ENCODE measurements around the gene FBXW9. TPM values are rescaled to one million over a fixed set of nuclear protein-coding genes. Genes with fewer than 3 reads are reported as not detected.
"Not testable (repeated sequence)": the region's sequence is repeated elsewhere in the genome, so short reads cannot be mapped to it uniquely, and the experiment has no call there.

Gene FBXW9
- total RNA-seq, 2 donors from 2014 or later = 4.7 to 9.9 TPM

- Mint-ChIP-seq H3K27me3 (no peaks in the 10 kb centered on the region), H3K36me3 (ENCODE audit: low read depth) (peaks cover 98% of the 10 kb centered on the region), H3K27ac (peak overlapping the region; percentile 90), H3K4me1 (no peaks in the 10 kb centered on the region), H3K4me3 (peak overlapping the region; percentile 92), H3K9me3 (no peaks in the 10 kb centered on the region)
- peak; percentile 25 for ATAC-seq (replicated peaks)
Measured at GRCh38 chr19:12665281-12665573, 31.2 kb downstream of the FBXW9 start.

DNA sequence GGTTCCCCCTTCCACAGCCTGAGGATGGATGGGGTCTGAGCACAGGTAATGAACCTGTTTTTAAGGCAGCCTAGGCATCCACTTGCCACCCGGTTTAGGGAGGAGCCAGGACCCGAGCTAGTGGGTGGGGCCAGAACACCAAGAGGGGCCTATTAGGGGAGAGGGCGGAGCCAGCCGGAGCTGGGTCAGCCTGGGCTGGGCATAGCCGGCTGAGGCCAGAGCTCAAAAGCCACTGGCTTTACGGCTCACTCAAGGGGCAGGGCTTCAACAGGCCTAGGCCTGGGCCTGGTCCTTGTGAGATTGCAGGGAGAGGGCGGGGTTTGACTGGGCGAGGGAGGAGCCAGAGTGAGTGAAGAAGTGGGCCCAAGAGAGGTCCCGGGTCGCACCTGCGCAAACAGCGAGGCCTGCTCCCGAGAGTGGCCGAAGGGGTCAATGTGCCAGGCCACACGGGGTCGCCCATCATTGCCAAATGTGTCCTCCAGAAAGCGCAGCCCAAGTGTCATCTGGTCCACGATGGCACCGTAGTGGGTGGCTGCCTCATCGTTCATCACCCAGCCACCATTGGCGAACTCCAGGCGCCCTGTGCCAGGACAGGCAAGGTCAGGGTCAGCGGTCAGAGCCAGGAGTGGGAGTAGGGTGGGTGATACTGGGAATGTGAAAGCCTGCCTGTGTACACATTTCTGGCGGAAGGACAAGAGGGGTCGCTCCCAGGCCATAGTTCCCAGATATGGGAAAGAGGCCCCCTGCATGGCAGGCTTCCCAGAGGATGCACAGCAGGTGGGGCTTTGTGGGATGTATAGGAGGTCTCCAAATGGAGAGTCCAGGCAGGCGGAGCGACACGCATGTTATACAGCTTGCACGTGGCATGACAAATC is 31.8 kb downstream of the FBXW9 start:
- H3K4me3 Mint-ChIP-seq = peak overlapping the region; percentile 92
- peak overlapping the region; percentile 90 for H3K27ac Mint-ChIP-seq
- peaks cover 98% of the 10 kb centered on the region for H3K36me3 Mint-ChIP-seq (ENCODE audit: low read depth)
- H3K9me3 Mint-ChIP-seq = no peaks in the 10 kb centered on the region
- no peaks in the 10 kb centered on the region for H3K27me3 Mint-ChIP-seq
- ATAC-seq (replicated peaks) = no peak
- no peaks in the 10 kb centered on the region for H3K4me1 Mint-ChIP-seq

DNA sequence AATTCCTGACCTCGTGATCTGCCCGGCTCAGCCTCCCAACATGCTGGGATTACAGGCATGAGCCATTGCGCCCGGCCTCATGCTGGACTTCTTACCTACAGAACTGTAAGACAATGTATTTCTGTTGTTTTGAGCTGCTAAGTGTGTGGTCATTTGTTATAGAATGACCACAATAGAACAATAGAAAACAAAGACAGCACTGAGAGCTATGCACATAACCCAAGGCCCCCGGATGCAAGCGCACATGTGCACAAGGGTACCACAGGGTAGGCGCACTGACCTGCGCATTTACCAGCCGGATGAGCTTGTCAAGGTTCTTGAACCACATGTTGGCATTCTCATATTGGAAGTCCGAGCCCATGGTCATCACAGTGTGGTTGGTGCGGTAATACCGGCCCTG is 35.5 kb downstream of the FBXW9 start:
- H3K27me3 Mint-ChIP-seq = no peaks in the 10 kb centered on the region
- no peak overlapping the region for H3K4me3 Mint-ChIP-seq
- ATAC-seq (replicated peaks) = no peak
- H3K27ac Mint-ChIP-seq = no peak overlapping the region
- H3K4me1 Mint-ChIP-seq = no peaks in the 10 kb centered on the region
- H3K9me3 Mint-ChIP-seq = no peaks in the 10 kb centered on the region
- peaks cover 98% of the 10 kb centered on the region for H3K36me3 Mint-ChIP-seq (ENCODE audit: low read depth)

DNA sequence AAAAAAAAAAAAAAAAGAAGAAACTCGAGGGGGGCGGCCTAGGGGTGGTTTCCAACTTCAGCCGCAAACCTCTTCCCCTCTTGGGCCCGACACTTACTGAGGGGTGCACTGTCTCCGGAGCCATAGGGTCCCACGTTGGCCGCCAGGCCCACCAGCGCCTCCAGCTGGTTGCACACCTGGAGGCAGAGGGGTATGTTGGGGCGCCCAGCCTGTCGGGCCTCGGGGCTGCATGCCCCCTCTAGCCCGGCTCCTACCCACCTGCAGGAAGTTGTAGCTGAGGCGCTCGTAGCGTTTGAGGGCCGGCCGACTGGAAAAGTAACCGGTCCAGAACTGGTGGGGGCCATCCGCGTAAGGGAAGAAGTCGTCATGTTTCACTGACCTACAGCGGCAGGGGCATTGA is 38.5 kb downstream of the FBXW9 start:
- H3K4me3 Mint-ChIP-seq = no peak overlapping the region
- no peaks in the 10 kb centered on the region for H3K27me3 Mint-ChIP-seq
- no peaks in the 10 kb centered on the region for H3K9me3 Mint-ChIP-seq
- peaks cover 5% of the 10 kb centered on the region for H3K4me1 Mint-ChIP-seq
- H3K27ac Mint-ChIP-seq = no peak overlapping the region
- H3K36me3 Mint-ChIP-seq (ENCODE audit: low read depth) = peaks cover 94% of the 10 kb centered on the region
- no peak for ATAC-seq (replicated peaks)

GRCh38 chr19:12656899-12657571 is 39.4 kb downstream of the FBXW9 start:
- H3K4me3 Mint-ChIP-seq = no peak overlapping the region
- peaks cover 92% of the 10 kb centered on the region for H3K36me3 Mint-ChIP-seq (ENCODE audit: low read depth)
- no peaks in the 10 kb centered on the region for H3K9me3 Mint-ChIP-seq
- no peaks in the 10 kb centered on the region for H3K27me3 Mint-ChIP-seq
- H3K4me1 Mint-ChIP-seq = peaks cover 5% of the 10 kb centered on the region
- H3K27ac Mint-ChIP-seq = no peak overlapping the region
- ATAC-seq (replicated peaks) = peak; percentile 53

GRCh38 chr19:12655546-12655945 is 40.9 kb downstream of the FBXW9 start:
- H3K4me1 Mint-ChIP-seq = peaks cover 5% of the 10 kb centered on the region
- ATAC-seq (replicated peaks) = no peak
- H3K36me3 Mint-ChIP-seq (ENCODE audit: low read depth) = peaks cover 91% of the 10 kb centered on the region
- H3K27me3 Mint-ChIP-seq = no peaks in the 10 kb centered on the region
- H3K4me3 Mint-ChIP-seq = no peak overlapping the region
- H3K9me3 Mint-ChIP-seq = no peaks in the 10 kb centered on the region
- H3K27ac Mint-ChIP-seq = peak overlapping the region; percentile 49

DNA sequence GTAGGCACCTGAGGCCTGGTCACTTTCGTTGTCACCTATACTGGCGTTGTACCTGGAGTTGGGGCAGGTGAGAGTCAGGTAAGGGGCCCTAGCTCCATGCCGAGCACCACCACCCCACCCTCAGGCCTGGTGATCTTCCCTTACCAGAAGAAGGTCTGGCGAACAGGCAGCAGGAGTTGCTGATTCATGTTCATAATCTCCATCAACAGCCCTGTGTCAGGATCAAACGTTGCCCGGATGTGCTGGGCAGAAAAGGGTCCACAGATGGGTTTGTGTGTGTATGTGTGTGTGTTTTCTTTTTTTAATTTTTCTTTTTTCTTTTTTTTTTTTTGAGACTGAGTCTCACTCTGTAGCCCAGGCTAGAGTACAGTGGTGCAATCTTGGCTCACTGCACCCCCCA is 44.2 kb downstream of the FBXW9 start:
- H3K36me3 Mint-ChIP-seq (ENCODE audit: low read depth) = peaks cover 77% of the 10 kb centered on the region
- no peak overlapping the region for H3K27ac Mint-ChIP-seq
- ATAC-seq (replicated peaks) = no peak
- no peaks in the 10 kb centered on the region for H3K27me3 Mint-ChIP-seq
- peaks cover 5% of the 10 kb centered on the region for H3K4me1 Mint-ChIP-seq
- no peak overlapping the region for H3K4me3 Mint-ChIP-seq
- H3K9me3 Mint-ChIP-seq = no peaks in the 10 kb centered on the region

DNA sequence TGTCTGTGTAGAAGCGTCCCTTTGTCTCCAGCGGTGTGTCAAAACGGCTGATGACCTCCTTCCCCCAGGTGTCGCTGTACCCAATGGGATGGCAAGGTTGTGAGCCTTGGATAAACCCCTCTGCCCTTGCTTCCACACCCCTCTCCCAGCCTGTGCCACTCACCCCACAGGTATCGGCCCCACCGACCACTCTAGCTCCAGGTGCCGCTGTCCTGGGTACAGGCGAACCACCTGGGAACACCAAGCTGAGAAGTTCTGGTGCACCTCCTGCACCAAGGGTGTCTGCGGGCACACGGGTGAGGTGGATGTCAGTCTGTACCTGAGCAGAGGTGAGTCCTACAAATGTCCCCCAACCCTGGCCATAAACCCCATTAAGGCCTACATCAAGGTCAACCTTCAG is 46.5 kb downstream of the FBXW9 start:
- H3K4me1 Mint-ChIP-seq = no peaks in the 10 kb centered on the region
- no peaks in the 10 kb centered on the region for H3K27me3 Mint-ChIP-seq
- no peak for ATAC-seq (replicated peaks)
- H3K27ac Mint-ChIP-seq = no peak overlapping the region
- peaks cover 67% of the 10 kb centered on the region for H3K36me3 Mint-ChIP-seq (ENCODE audit: low read depth)
- H3K9me3 Mint-ChIP-seq = no peaks in the 10 kb centered on the region
- H3K4me3 Mint-ChIP-seq = no peak overlapping the region

- ATAC-seq (replicated peaks) = no peak
- no peak overlapping the region for H3K27ac Mint-ChIP-seq
- no peaks in the 10 kb centered on the region for H3K27me3 Mint-ChIP-seq
- no peaks in the 10 kb centered on the region for H3K4me1 Mint-ChIP-seq
- H3K9me3 Mint-ChIP-seq = no peaks in the 10 kb centered on the region
- no peak overlapping the region for H3K4me3 Mint-ChIP-seq
- H3K36me3 Mint-ChIP-seq (ENCODE audit: low read depth) = peaks cover 67% of the 10 kb centered on the region
Measured at GRCh38 chr19:12648088-12648487, 48.3 kb downstream of the FBXW9 start.

DNA sequence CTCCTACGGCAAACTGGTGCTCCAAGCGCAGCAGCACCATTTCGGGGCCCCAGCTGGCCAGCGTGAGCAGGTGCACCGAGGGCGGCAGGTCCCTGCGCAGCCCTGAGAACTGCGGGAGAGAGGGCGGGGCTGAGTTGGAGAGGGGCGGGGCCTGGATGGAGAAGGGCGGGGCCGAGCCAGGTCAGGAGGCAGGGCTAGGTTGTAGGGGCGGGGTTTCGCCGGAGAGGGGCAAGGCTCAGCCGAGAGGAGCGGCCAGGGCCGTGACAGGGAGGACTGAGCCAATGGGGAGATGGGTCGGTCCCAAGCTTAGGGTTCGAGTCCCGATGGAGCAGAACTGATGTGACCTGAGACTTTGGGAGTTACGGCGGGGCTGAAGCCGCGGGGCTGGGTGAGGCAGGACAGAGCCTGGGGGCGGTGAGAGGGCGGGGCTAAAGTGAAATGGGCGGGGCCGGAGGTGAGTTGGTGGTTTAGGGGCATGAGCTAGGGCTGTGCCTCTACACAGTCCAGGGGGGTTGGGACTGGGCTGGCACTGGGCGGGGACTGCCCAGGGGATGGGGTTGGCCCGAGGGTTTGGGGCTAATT is 48.9 kb downstream of the FBXW9 start:
- Mint-ChIP-seq H3K36me3 (ENCODE audit: low read depth) (peaks cover 66% of the 10 kb centered on the region), H3K4me3 (no peak overlapping the region), H3K27me3 (no peaks in the 10 kb centered on the region), H3K4me1 (no peaks in the 10 kb centered on the region), H3K9me3 (no peaks in the 10 kb centered on the region), H3K27ac (no peak overlapping the region)
- ATAC-seq (replicated peaks) = peak; percentile 76

DNA sequence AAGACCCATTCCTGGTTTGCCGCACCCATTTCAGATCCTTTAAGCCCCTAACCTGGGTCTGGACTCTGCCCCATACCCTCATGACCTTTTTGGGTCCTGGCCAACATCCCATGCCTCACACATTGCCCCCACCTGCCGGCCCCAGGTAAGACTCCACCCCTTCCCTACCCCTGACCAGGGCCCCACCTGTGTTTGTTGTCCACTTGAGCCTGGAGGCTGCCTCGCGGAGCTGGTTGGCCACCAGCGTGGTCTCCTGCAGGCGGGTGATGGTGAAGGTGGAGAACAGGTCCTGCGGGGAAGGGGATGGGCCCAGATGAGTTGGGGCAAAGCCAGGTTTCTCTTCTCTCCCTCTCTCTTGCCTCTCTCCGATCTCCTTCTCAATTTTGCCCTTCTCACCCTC is 49.4 kb downstream of the FBXW9 start:
- Mint-ChIP-seq H3K27ac (no peak overlapping the region), H3K4me3 (no peak overlapping the region), H3K4me1 (no peaks in the 10 kb centered on the region), H3K36me3 (ENCODE audit: low read depth) (peaks cover 61% of the 10 kb centered on the region), H3K9me3 (no peaks in the 10 kb centered on the region), H3K27me3 (no peaks in the 10 kb centered on the region)
- no peak for ATAC-seq (replicated peaks)

DNA sequence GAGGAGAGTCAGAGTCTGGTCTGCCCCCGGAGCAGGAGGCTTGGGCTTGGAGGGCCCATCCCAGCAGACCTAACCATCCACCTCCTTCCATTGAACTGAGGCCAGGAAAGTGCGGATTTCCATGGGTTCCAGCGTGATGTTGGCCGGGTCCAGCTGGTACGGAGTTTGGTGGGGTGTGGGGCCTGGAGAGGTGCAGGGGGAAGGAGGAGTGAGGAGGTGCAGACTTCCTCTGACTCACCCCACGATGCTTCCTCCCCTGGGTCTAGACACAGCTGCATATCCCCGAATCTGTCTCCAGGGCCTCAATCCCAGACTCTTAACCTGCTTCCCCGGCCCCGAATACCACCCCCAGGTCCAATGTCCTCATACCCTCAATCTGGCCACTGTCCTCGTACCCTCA is 49.9 kb downstream of the FBXW9 start:
- no peaks in the 10 kb centered on the region for H3K27me3 Mint-ChIP-seq
- H3K36me3 Mint-ChIP-seq (ENCODE audit: low read depth) = peaks cover 56% of the 10 kb centered on the region
- no peaks in the 10 kb centered on the region for H3K9me3 Mint-ChIP-seq
- no peak for ATAC-seq (replicated peaks)
- no peak overlapping the region for H3K27ac Mint-ChIP-seq
- no peaks in the 10 kb centered on the region for H3K4me1 Mint-ChIP-seq
- no peak overlapping the region for H3K4me3 Mint-ChIP-seq

- not testable (repeated sequence) for H3K27me3 Mint-ChIP-seq
Measured at GRCh38 chr19:12643716-12644115, 52.7 kb downstream of the FBXW9 start.

DNA sequence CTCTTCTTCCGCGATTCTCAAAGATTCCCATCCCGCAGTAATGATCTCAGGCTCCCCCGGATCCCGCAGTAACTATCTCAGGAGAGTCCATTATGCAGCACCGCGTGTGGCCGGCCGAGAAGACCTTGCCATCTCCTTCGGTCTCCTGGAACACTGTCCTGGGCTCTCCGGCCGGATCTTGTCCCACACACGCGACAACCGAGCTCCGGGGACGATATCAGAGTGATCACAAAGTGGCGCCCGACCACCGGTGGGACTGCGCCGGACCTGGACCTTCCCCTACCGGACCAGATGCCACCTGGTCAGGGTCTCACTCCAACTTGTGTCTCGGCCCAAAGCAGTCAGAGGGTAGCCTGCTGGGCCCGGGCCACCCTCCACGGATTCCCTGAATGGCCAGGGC is 53.9 kb downstream of the FBXW9 start:
- Mint-ChIP-seq H3K27ac (no peak overlapping the region), H3K4me3 (no peak overlapping the region), H3K4me1 (no peaks in the 10 kb centered on the region), H3K9me3 (no peaks in the 10 kb centered on the region), H3K36me3 (ENCODE audit: low read depth) (peaks cover 30% of the 10 kb centered on the region), H3K27me3 (no peaks in the 10 kb centered on the region)
- ATAC-seq (replicated peaks) = no peak

More at GRCh38 chr19:12643716-12644115, 52.7 kb downstream of the FBXW9 start:
- H3K4me1 Mint-ChIP-seq; H3K27ac Mint-ChIP-seq; H3K4me3 Mint-ChIP-seq; ATAC-seq (replicated peaks); H3K9me3 Mint-ChIP-seq: not testable (repeated sequence)
- peaks cover 34% of the 10 kb centered on the region for H3K36me3 Mint-ChIP-seq (ENCODE audit: low read depth)

- Mint-ChIP-seq H3K27me3 (no peaks in the 10 kb centered on the region), H3K27ac (no peak overlapping the region), H3K4me1 (no peaks in the 10 kb centered on the region), H3K36me3 (ENCODE audit: low read depth) (peaks cover 20% of the 10 kb centered on the region), H3K4me3 (peak overlapping the region; percentile 20), H3K9me3 (no peaks in the 10 kb centered on the region)
- no peak for ATAC-seq (replicated peaks)
Measured at GRCh38 chr19:12641456-12641855, 55.0 kb downstream of the FBXW9 start.
